Natural killer cell (primary cell): ENCODE data around the gene RASSF10. TPM values are rescaled to one million over a fixed set of nuclear protein-coding genes. Genes with fewer than 3 reads are reported as not detected.

ENCODE experiments used
- ATAC-seq, 3 donors: fragments of 150-1000 bp in 2 of 3; fragments of 200-7000 bp in 1 of 3; cut with Tn5 transposase; 1 replicate in 1 of 3; 2 replicates in 2 of 3; pipeline ENCODE4 v1.10.0; 2021; ENCODE audit warnings: mild to moderate bottlenecking in 2 of 3, moderate library complexity in 2 of 3
- DNase-seq, 2 donors: peaks; one replicate each; pipeline versions ENCODE4 v3.0.0 to v3.0.0-alpha.2; 2013 to 2021; ENCODE audit warnings: mixed read lengths in 1 of 2
- H3K27ac ChIP-seq: one replicate; pipeline ENCODE4 v1.5.1; 2013; ENCODE audit warnings: mild to moderate bottlenecking, low read length
- H3K27me3 ChIP-seq: one replicate; pipeline ENCODE4 v1.6.1; 2013; ENCODE audit warnings: low read length; ENCODE audit not compliant: control insufficient read depth, insufficient read depth
- H3K36me3 ChIP-seq: one replicate; pipeline ENCODE4 v1.6.1; 2013; ENCODE audit warnings: low read length; ENCODE audit not compliant: control insufficient read depth, insufficient read depth
- H3K4me1 ChIP-seq: one replicate; pipeline ENCODE4 v1.6.1; 2013; ENCODE audit warnings: low read length; ENCODE audit not compliant: control insufficient read depth, insufficient read depth
- H3K4me3 ChIP-seq: one replicate; pipeline ENCODE4 v1.5.1; 2013; ENCODE audit warnings: low read length
- H3K9me3 ChIP-seq: one replicate; pipeline ENCODE4 v1.6.1; 2013; ENCODE audit warnings: low read length; ENCODE audit not compliant: control insufficient read depth, insufficient read depth
- H3K27ac Mint-ChIP-seq, 2 donors: one replicate each; pipeline ENCODE4 v1.8.0; 2022; ENCODE audit warnings: mild to moderate bottlenecking in 2 of 2, mixed read lengths in 2 of 2, moderate library complexity in 1 of 2
- H3K27me3 Mint-ChIP-seq, 2 donors: one replicate each; pipeline ENCODE4 v1.8.0; 2022; ENCODE audit warnings: low read depth in 2 of 2, mixed read lengths in 2 of 2
- H3K36me3 Mint-ChIP-seq: one replicate; pipeline ENCODE4 v1.8.0; 2022; ENCODE audit warnings: mixed read lengths
- H3K4me1 Mint-ChIP-seq, 2 donors: one replicate each; pipeline ENCODE4 v1.8.0; 2022; ENCODE audit warnings: mixed read lengths in 2 of 2
- H3K4me3 Mint-ChIP-seq: one replicate; pipeline ENCODE4 v1.8.0; 2022; ENCODE audit warnings: mild to moderate bottlenecking, moderate library complexity, mixed read lengths
- H3K9me3 Mint-ChIP-seq, 2 donors: one replicate each; pipeline ENCODE4 v1.8.0; 2022; ENCODE audit warnings: mixed read lengths in 2 of 2
- WGBS: methylation state at CpG from one replicate; pipeline ENCODE4 v1.1.7; 2013; ENCODE audit warnings: missing lambda C conversion rate; ENCODE audit not compliant: insufficient coverage; 5-methylcytosine and 5-hydroxymethylcytosine counted together
- intact Hi-C: fragments of 100-400 bp; cut with micrococcal nuclease; formaldehyde crosslinking; loops from one replicate; pipeline ENCODE4 v1.14.2; 2022
- total RNA-seq, 4 donors: library from RNA; stranded (reverse); fragments of 120-200 nt in 1 of 4; gene quantifications; one replicate each; pipeline versions ENCODE4 v1.2.3 to v1.2.4, GENCODE V29; 2013 to 2022
- TF ChIP-seq, protein P1 (sequence below): fragments of 200-600 bp; IDR thresholded peaks from one replicate; pipeline ENCODE4 v1.8.0; 2022; ENCODE audit warnings: antibody characterized with exemption

The RASSF10 gene
- total RNA-seq, 3 donors from 2014 or later (not counting 1 experiment from before 2014, with no cell fraction given): not detected

GRCh38 chr11:13015753-13016152 is 6.6 kb downstream of the RASSF10 start:
- 75% methylated on average over 6 of the region's 6 CpGs for WGBS
- no peaks in the 10 kb centered on the region for H3K9me3 Mint-ChIP-seq
- H3K27me3 Mint-ChIP-seq: peaks cover 36 to 60% of the 10 kb centered on the region in 2 donors
- Histone ChIP-seq H3K27ac (no peak overlapping the region), H3K9me3 (no peaks in the 10 kb centered on the region), H3K27me3 (peaks cover 4% of the 10 kb centered on the region), H3K36me3 (no peaks in the 10 kb centered on the region), H3K4me1 (peaks cover under 1% of the 10 kb centered on the region), H3K4me3 (no peak overlapping the region)
- no peaks in the 10 kb centered on the region for H3K36me3 Mint-ChIP-seq
- TF ChIP-seq, protein P1, sequence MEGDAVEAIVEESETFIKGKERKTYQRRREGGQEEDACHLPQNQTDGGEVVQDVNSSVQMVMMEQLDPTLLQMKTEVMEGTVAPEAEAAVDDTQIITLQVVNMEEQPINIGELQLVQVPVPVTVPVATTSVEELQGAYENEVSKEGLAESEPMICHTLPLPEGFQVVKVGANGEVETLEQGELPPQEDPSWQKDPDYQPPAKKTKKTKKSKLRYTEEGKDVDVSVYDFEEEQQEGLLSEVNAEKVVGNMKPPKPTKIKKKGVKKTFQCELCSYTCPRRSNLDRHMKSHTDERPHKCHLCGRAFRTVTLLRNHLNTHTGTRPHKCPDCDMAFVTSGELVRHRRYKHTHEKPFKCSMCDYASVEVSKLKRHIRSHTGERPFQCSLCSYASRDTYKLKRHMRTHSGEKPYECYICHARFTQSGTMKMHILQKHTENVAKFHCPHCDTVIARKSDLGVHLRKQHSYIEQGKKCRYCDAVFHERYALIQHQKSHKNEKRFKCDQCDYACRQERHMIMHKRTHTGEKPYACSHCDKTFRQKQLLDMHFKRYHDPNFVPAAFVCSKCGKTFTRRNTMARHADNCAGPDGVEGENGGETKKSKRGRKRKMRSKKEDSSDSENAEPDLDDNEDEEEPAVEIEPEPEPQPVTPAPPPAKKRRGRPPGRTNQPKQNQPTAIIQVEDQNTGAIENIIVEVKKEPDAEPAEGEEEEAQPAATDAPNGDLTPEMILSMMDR: no peak
- no peak overlapping the region for H3K4me3 Mint-ChIP-seq
- DNase-seq (no peak), ATAC-seq (no peak)
- intact Hi-C loops: no loop called here
- H3K4me1 Mint-ChIP-seq: no peaks in the 10 kb centered on the region
- no peak overlapping the region for H3K27ac Mint-ChIP-seq

GRCh38 chr11:13016415-13016814 is 7.3 kb downstream of the RASSF10 start:
- no peaks in the 10 kb centered on the region for H3K4me1 ChIP-seq
- TF ChIP-seq, protein P1: no peak
- Mint-ChIP-seq H3K36me3 (no peaks in the 10 kb centered on the region), H3K4me3 (no peak overlapping the region), H3K27ac (no peak overlapping the region), H3K27me3 (peaks cover 31 to 57% of the 10 kb centered on the region in 2 donors), H3K9me3 (no peaks in the 10 kb centered on the region), H3K4me1 (no peaks in the 10 kb centered on the region)
- H3K4me3 ChIP-seq: no peak overlapping the region
- intact Hi-C loops: no loop called here
- H3K9me3 ChIP-seq: no peaks in the 10 kb centered on the region
- DNase-seq: peak in 1 of 2 donors; percentile 8
- H3K27ac ChIP-seq: no peak overlapping the region
- peaks cover 3% of the 10 kb centered on the region for H3K27me3 ChIP-seq
- no peaks in the 10 kb centered on the region for H3K36me3 ChIP-seq
- ATAC-seq: peak in 1 of 3 donors; percentile 40

- TF ChIP-seq, protein P1: no peak
- Histone ChIP-seq H3K9me3 (no peaks in the 10 kb centered on the region), H3K27me3 (peaks cover 3% of the 10 kb centered on the region), H3K27ac (no peak overlapping the region), H3K36me3 (no peaks in the 10 kb centered on the region), H3K4me1 (no peaks in the 10 kb centered on the region), H3K4me3 (no peak overlapping the region)
- WGBS: 94% methylated on average over 2 of the region's 4 CpGs
- H3K4me1 Mint-ChIP-seq: no peaks in the 10 kb centered on the region
- H3K9me3 Mint-ChIP-seq: no peaks in the 10 kb centered on the region
- peaks cover 33 to 67% of the 10 kb centered on the region in 2 donors for H3K27me3 Mint-ChIP-seq
- ATAC-seq (no peak), DNase-seq (no peak)
- intact Hi-C loops: no loop called here
- H3K36me3 Mint-ChIP-seq: no peaks in the 10 kb centered on the region
- H3K27ac Mint-ChIP-seq: no peak overlapping the region
- no peak overlapping the region for H3K4me3 Mint-ChIP-seq
These were observed 10.2 kb downstream of the RASSF10 start for GRCh38 chr11:13019313-13019712.

DNA sequence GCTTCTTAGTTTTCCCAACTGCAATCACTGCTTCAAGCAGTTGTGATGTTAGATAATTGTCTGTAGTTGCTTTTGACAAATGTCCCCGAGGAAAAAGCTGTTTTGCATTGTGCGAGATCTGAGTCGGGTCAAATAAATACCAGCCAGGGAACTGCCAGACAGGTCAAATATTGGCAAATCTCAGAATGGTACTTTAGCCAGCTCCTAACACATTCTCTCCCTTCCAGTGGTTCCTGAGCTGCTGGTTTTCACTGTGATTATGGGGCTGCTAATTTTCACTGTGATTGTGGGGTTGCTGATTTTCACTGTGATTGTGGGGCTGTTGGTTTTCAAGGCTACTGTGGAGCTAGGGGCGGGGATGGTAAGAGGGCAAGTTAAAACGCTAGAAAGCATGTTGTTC is 14.3 kb downstream of the RASSF10 start:
- no peak for ATAC-seq
- WGBS: 82% methylated on average over 5 of the region's 5 CpGs
- peaks cover 22 to 55% of the 10 kb centered on the region in 2 donors for H3K27me3 Mint-ChIP-seq
- no peak overlapping the region for H3K27ac Mint-ChIP-seq
- H3K9me3 ChIP-seq: no peaks in the 10 kb centered on the region
- H3K4me1 ChIP-seq: no peaks in the 10 kb centered on the region
- no peaks in the 10 kb centered on the region for H3K4me1 Mint-ChIP-seq
- H3K27ac ChIP-seq: no peak overlapping the region
- no peaks in the 10 kb centered on the region for H3K36me3 Mint-ChIP-seq
- intact Hi-C loops: no loop called here
- no peak for DNase-seq
- H3K4me3 Mint-ChIP-seq: no peak overlapping the region
- H3K9me3 Mint-ChIP-seq: no peaks in the 10 kb centered on the region
- no peak overlapping the region for H3K4me3 ChIP-seq
- peaks cover 9% of the 10 kb centered on the region for H3K27me3 ChIP-seq
- TF ChIP-seq, protein P1: no peak
- no peaks in the 10 kb centered on the region for H3K36me3 ChIP-seq
